Transverse colon (tissue), 4 donors: ENCODE measurements around the gene ZNF407. TPM values are rescaled to one million over a fixed set of nuclear protein-coding genes. Genes with fewer than 3 reads are reported as not detected.

Source experiments
- DNase-seq: peaks from one replicate; pipeline ENCODE4 v3.0.0-alpha.2; 2019
- H3K27ac ChIP-seq, 4 donors: fragments of 200-600 bp; sonication (generic); 2 replicates each; pipeline ENCODE4 v1.5.1; 2016 to 2018; ENCODE audit warnings: inconsistent platforms in 4 of 4
- H3K27me3 ChIP-seq: fragments of 200-600 bp; sonication (generic); 2 replicates; pipeline ENCODE4 v1.5.1; 2017; ENCODE audit warnings: inconsistent platforms
- H3K36me3 ChIP-seq, 4 donors: fragments of 200-600 bp; sonication (generic); 2 replicates each; pipeline ENCODE4 v1.5.1; 2017 to 2019; ENCODE audit warnings: inconsistent platforms in 4 of 4
- H3K4me1 ChIP-seq, 4 donors: fragments of 200-600 bp; sonication (generic); 2 replicates each; pipeline ENCODE4 v1.5.1; 2017 to 2020; ENCODE audit warnings: inconsistent platforms in 4 of 4
- H3K4me3 ChIP-seq, 4 donors: fragments of 200-600 bp; sonication (generic); 1 replicate in 1 of 4; 2 replicates in 3 of 4; pipeline versions ENCODE4 v1.5.1 to v1.6.1; 2017 to 2019; ENCODE audit warnings: inconsistent platforms in 4 of 4
- H3K9me3 ChIP-seq, 2 donors: fragments of 200-600 bp; sonication (generic); 2 replicates each; pipeline ENCODE4 v1.5.1; 2017 to 2019; ENCODE audit warnings: inconsistent platforms in 2 of 2
- EP300 ChIP-seq: sonication (generic); formaldehyde crosslinking; IDR thresholded peaks from one replicate; pipeline ENCODE4 v1.6.1; 2017; ENCODE audit warnings: antibody characterized with exemption, low read depth
- POLR2A ChIP-seq: fragments of 450-650 bp; IDR thresholded peaks from one replicate; pipeline ENCODE4 v1.6.1; 2016; ENCODE audit warnings: antibody characterized with exemption, mild to moderate bottlenecking, moderate library complexity
- POLR2AphosphoS5 ChIP-seq, 3 donors: sonication (generic); formaldehyde crosslinking; IDR thresholded peaks; one replicate each; pipeline ENCODE4 v1.6.1; 2016; ENCODE audit warnings: antibody characterized with exemption in 3 of 3
- WGBS, 2 donors: methylation state at CpG; one replicate each; pipeline ENCODE4 v1.1.5; 2018; ENCODE audit warnings: low coverage in 1 of 2; 5-methylcytosine and 5-hydroxymethylcytosine counted together
- in situ Hi-C, 4 donors: fragments of 200-750 bp; cut with MboI; loops; one replicate each; pipeline versions ENCODE4 v1.15.0 to v1.15.1; 2017; ENCODE audit warnings: low sequenced_read_pairs in 3 of 4, low pct_ligation_motif_present in 1 of 4, low pct_unique_long_range_greater_than_20kb in 1 of 4
- intact Hi-C: fragments of 100-400 bp; cut with DNase I; formaldehyde crosslinking; loops from one replicate; pipeline ENCODE4 v1.15.1; 2023; ENCODE audit warnings: low total_unique reads
- total RNA-seq, 4 donors: library from RNA; depleted of rRNA; stranded (reverse); fragments of >200 nt; gene quantifications; one replicate each; pipeline ENCODE4 v1.1.0, GENCODE V29; 2016
- TF ChIP-seq, protein P1 (sequence below), 5 experiments: fragments of 200-600 bp in 3 of 5; fragments of 450-650 bp in 2 of 5; sonication (generic) in 3 of 5; IDR thresholded peaks; 1 replicate in 2 of 5; 2 replicates in 3 of 5; pipeline ENCODE4 v1.5.1; 2016 to 2017; ENCODE audit warnings: antibody characterized with exemption in 5 of 5, inconsistent platforms in 3 of 5, mild to moderate bottlenecking in 2 of 5, moderate library complexity in 1 of 5

ZNF407 gene
- total RNA-seq, 4 donors from 2014 or later: 13.5 to 24.1 (median 20.1) TPM

DNA sequence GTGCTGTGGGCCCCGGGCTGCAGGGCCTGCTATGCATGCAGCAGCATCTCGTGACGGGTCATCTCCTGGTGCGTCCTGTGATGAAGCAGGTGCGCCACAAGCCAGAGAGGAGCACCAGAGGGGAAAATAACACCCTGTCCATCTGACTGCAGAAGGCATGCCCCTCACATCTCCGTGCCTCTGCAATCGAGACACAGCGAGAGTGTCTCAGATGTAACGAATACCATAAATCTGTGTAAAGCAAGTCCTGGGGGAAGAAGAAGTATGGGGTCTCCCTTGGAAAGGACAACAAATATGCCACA is 473.8 kb downstream of the ZNF407 start:
- intact Hi-C loops: no loop called here
- TF ChIP-seq POLR2AphosphoS5 (IDR thresholded peaks at IDR 0.05): no peak
- TF ChIP-seq EP300: no peak
- TF ChIP-seq, protein P1, sequence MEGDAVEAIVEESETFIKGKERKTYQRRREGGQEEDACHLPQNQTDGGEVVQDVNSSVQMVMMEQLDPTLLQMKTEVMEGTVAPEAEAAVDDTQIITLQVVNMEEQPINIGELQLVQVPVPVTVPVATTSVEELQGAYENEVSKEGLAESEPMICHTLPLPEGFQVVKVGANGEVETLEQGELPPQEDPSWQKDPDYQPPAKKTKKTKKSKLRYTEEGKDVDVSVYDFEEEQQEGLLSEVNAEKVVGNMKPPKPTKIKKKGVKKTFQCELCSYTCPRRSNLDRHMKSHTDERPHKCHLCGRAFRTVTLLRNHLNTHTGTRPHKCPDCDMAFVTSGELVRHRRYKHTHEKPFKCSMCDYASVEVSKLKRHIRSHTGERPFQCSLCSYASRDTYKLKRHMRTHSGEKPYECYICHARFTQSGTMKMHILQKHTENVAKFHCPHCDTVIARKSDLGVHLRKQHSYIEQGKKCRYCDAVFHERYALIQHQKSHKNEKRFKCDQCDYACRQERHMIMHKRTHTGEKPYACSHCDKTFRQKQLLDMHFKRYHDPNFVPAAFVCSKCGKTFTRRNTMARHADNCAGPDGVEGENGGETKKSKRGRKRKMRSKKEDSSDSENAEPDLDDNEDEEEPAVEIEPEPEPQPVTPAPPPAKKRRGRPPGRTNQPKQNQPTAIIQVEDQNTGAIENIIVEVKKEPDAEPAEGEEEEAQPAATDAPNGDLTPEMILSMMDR (IDR thresholded peaks at IDR 0.05): no peak
- TF ChIP-seq POLR2A: no peak
- peaks cover 0 to 8% (median 0%) of the 10 kb centered on the region in 4 donors for H3K4me1 ChIP-seq
- H3K4me3 ChIP-seq: no peak overlapping the region
- no peaks in the 10 kb centered on the region for H3K36me3 ChIP-seq
- peak; percentile 27 for DNase-seq
- peak overlapping the region in 3 of 4 donors; percentile 44 to 63 (median 57) for H3K27ac ChIP-seq
- H3K27me3 ChIP-seq: no peaks in the 10 kb centered on the region
- WGBS, 2 donors: 78% methylated on average over 9 of the region's 9 CpGs; no CpG with 5 or more reads in 1 of the 2 donors
- no peaks in the 10 kb centered on the region for H3K9me3 ChIP-seq
- in situ Hi-C loops: no loop called here

DNA sequence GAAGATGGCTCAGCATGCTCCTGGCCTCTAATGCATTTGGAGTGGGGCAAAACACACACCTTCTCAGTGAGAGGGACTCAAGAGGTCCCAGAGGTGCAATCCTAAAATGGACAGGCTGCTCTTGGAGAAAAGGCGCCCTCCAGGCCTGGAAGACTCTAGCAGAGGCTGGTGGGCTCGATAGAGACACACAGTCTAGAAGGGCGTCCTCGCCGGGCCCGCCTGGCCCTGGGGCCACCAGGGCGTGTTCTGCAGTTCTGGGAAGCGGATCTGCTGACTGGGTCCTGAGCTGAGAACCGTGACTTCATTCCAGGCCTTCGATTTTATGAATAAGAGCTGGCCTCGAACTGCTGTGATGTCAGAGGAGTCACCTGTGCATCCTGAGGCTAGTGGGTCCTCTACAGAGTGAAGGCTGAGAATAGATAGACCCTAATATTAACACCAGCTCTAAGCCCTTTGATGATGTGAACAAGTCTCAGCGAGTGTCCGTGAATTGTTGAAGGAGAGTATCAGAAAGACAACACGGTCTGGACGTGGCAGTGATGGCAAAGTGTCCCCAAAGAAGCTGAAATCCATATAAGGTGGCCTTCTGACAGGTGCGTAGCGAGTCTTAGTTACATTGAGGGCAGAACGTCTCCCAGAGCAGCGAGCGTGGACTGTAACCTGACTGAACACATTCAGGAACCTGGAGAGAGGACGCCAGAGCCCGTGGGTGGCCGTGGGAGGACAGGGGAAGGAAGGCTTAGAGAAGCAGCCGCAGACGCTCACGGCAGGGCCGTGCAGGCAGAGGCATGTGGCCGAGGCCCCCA is 474.4 kb downstream of the ZNF407 start:
- in situ Hi-C loops: no loop called here
- TF ChIP-seq POLR2A: no peak
- no peak for TF ChIP-seq POLR2AphosphoS5 (IDR thresholded peaks at IDR 0.05)
- no peak for TF ChIP-seq EP300
- TF ChIP-seq, protein P1 (IDR thresholded peaks at IDR 0.05): no peak

DNA sequence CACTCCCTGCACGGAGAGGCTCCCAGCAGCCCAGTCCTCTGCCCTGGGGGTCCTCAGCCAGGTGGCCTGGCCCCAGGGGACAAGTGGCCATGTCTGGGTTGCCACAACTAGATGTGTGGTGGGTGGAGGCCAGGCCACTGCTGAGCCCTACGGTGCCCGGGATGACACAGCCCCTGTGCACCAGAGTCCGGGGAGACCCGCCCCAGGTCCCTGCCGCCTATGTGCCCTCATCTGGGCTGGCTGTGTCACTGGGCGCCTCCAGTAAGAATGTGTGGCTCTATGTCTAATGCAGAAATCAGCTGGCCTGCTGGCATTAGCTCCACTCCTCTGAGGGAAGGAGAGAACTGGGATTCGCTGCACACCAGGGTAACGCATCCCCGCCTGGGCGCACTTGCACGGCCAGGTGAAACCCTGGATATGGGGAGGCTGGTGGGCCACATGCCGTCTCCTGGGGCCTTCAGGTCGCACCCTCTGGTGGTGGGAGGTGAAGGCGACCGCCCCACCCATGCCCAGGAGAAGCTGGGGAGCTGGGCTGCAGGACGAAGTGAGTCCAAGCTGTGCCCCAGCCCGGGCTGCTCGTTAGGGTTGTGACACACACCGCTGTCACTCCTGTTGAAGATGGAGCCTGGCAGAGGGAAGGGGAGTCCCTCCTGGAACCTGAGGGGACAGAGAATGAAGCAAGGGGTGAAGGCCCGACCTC is 475.2 kb downstream of the ZNF407 start:
- TF ChIP-seq, protein P1 (IDR thresholded peaks at IDR 0.05): no peak
- TF ChIP-seq EP300 (no peak), POLR2A (no peak), POLR2AphosphoS5 (IDR thresholded peaks at IDR 0.05) (no peak)
- in situ Hi-C loops: no loop called here
- Histone ChIP-seq H3K36me3 (no peaks in the 10 kb centered on the region), H3K4me3 (no peak overlapping the region), H3K27ac (no peak overlapping the region), H3K4me1 (peaks cover 0 to 8% (median 0%) of the 10 kb centered on the region in 4 donors), H3K27me3 (no peaks in the 10 kb centered on the region), H3K9me3 (peaks cover 0 to 5% of the 10 kb centered on the region in 2 donors)
- intact Hi-C loops: no loop called here
- 92% methylated on average over 21 of the region's 21 CpGs; no CpG with 5 or more reads in 1 of the 2 donors for WGBS, 2 donors
- DNase-seq: no peak

More for the DNA sequence above, 474.4 kb downstream of the ZNF407 start:
- Histone ChIP-seq H3K4me1 (peaks cover 0 to 8% (median 0%) of the 10 kb centered on the region in 4 donors), H3K4me3 (no peak overlapping the region), H3K27me3 (no peaks in the 10 kb centered on the region), H3K9me3 (no peaks in the 10 kb centered on the region), H3K27ac (no peak overlapping the region), H3K36me3 (no peaks in the 10 kb centered on the region)
- intact Hi-C loops: no loop called here
- WGBS, 2 donors: 94% methylated on average over 28 of the region's 28 CpGs; no CpG with 5 or more reads in 1 of the 2 donors
- DNase-seq: no peak

DNA sequence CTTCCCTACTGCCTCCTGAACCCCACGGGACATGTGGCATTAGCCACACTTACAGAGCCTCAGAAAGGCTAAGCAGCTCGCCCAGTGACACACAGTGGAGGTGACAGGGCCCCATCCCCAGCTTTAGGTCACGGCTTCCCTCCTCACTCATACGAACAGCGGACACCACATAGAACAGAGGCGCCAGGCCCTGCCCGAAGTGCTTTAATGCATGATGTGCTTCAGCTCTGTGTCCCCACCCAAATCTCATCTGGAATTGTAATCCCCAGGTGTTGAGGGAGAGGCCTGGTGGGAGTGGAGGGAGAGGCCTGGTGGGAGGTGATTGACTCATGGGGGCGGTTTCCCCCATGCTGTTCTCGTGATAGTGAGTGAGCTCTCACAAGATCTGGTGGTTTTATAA is 476.0 kb downstream of the ZNF407 start:
- Histone ChIP-seq H3K36me3 (no peaks in the 10 kb centered on the region), H3K9me3 (peaks cover 0 to 7% of the 10 kb centered on the region in 2 donors), H3K27ac (no peak overlapping the region), H3K4me3 (no peak overlapping the region), H3K27me3 (no peaks in the 10 kb centered on the region), H3K4me1 (peaks cover 0 to 8% (median 0%) of the 10 kb centered on the region in 4 donors)
- TF ChIP-seq POLR2AphosphoS5 (IDR thresholded peaks at IDR 0.05) (no peak), POLR2A (no peak), EP300 (no peak)
- TF ChIP-seq, protein P1 (IDR thresholded peaks at IDR 0.05): no peak
- WGBS, 2 donors: 97 to 100% methylated on average over 1 to 9 of the region's 9 CpGs
- DNase-seq: no peak
- in situ Hi-C loops (no loop called here), intact Hi-C loops (no loop called here)
